T-cell (primary cell): ENCODE data around the gene ANKS4B. TPM values are rescaled to one million over a fixed set of nuclear protein-coding genes. Genes with fewer than 3 reads are reported as not detected.

Experiments
- ATAC-seq, 4 experiments: fragments of 200-7000 bp in 3 of 4; fragments of 150-1000 bp in 1 of 4; cut with Tn5 transposase; replicated peaks in 1 of 4; 1 replicate in 3 of 4; 2 replicates in 1 of 4; pipeline ENCODE4 v1.10.0; 2021; ENCODE audit warnings: moderate library complexity in 3 of 4, mild to moderate bottlenecking in 2 of 4, moderate number of reproducible peaks in 1 of 4
- CTCF ChIA-PET, 2 donors: fragments of 300-600 bp; sonication (Branson Sonifier 250); formaldehyde crosslinking; loops; one replicate each; lab custom pipeline; 2022; ENCODE audit warnings: antibody characterized with exemption in 2 of 2; lab: Charles Lee
- POLR2A ChIA-PET, 2 donors: fragments of 300-600 bp; sonication (Branson Sonifier 250); formaldehyde crosslinking; loops; one replicate each; lab custom pipeline; 2022; ENCODE audit warnings: antibody characterized with exemption in 2 of 2; lab: Charles Lee
- DNase-seq, 35 experiments: peaks; one replicate each; pipeline versions ENCODE4 v3.0.0 to v3.0.0-alpha.2; 2013 to 2023
- H3K27ac ChIP-seq: one replicate; pipeline ENCODE4 v1.5.1; 2013; ENCODE audit warnings: low read length
- H3K27me3 ChIP-seq, 2 experiments: replicated peaks in 1 of 2; 1 replicate in 1 of 2; 2 replicates in 1 of 2; pipeline versions ENCODE4 v1.6.1 to v1.7.0; 2013; ENCODE audit warnings: low read length in 1 of 2, mixed read lengths in 1 of 2; ENCODE audit not compliant: control insufficient read depth in 2 of 2, insufficient read depth in 2 of 2; ENCODE audit errors: extremely low read depth in 1 of 2
- H3K36me3 ChIP-seq, 2 donors: 1 replicate in 1 of 2; 2 replicates in 1 of 2; pipeline versions ENCODE4 v1.6.1 to v1.7.0; 2013; ENCODE audit warnings: low read length in 1 of 2; ENCODE audit not compliant: control insufficient read depth in 2 of 2, insufficient read depth in 1 of 2; ENCODE audit errors: extremely low read depth in 1 of 2
- H3K4me1 ChIP-seq, 2 experiments: 1 replicate in 1 of 2; 2 replicates in 1 of 2; pipeline versions ENCODE4 v1.6.1 to v1.7.0; 2013; ENCODE audit warnings: low read length in 2 of 2, mixed read lengths in 1 of 2; ENCODE audit not compliant: insufficient read depth in 2 of 2, control insufficient read depth in 1 of 2; ENCODE audit errors: extremely low read depth in 1 of 2
- H3K4me3 ChIP-seq, 2 donors: 1 replicate in 1 of 2; 2 replicates in 1 of 2; pipeline versions ENCODE4 v1.5.1 to v1.7.0; 2013; ENCODE audit warnings: mild to moderate bottlenecking in 2 of 2, low read length in 1 of 2, moderate library complexity in 1 of 2; ENCODE audit not compliant: control insufficient read depth in 1 of 2; ENCODE audit errors: extremely low read depth in 1 of 2
- H3K9me3 ChIP-seq: 2 replicates; pipeline ENCODE4 v1.7.0; 2013
- H3K27ac Mint-ChIP-seq, 2 donors: one replicate each; pipeline ENCODE4 v1.8.0; 2020 to 2021; ENCODE audit warnings: mild to moderate bottlenecking in 2 of 2, mixed read lengths in 2 of 2
- H3K27me3 Mint-ChIP-seq, 2 donors: one replicate each; pipeline ENCODE4 v1.8.0; 2021 to 2022; ENCODE audit warnings: mixed read lengths in 2 of 2
- H3K36me3 Mint-ChIP-seq: one replicate; pipeline ENCODE4 v1.8.0; 2021; ENCODE audit warnings: mixed read lengths
- H3K4me1 Mint-ChIP-seq, 3 donors: one replicate each; pipeline ENCODE4 v1.8.0; 2020 to 2022; ENCODE audit warnings: mixed read lengths in 3 of 3, mild to moderate bottlenecking in 1 of 3
- H3K4me3 Mint-ChIP-seq, 3 donors: one replicate each; pipeline ENCODE4 v1.8.0; 2020 to 2022; ENCODE audit warnings: mild to moderate bottlenecking in 3 of 3, mixed read lengths in 3 of 3, moderate library complexity in 3 of 3
- H3K9me3 Mint-ChIP-seq, 3 donors: one replicate each; pipeline ENCODE4 v1.8.0; 2020 to 2022; ENCODE audit warnings: mixed read lengths in 3 of 3
- WGBS: methylation state at CpG from one replicate; pipeline ENCODE4 v1.1.5; 2013; ENCODE audit warnings: missing lambda C conversion rate; ENCODE audit not compliant: insufficient coverage; 5-methylcytosine and 5-hydroxymethylcytosine counted together
- total RNA-seq, 35 experiments: library from RNA in 6 of 35; stranded (reverse) in 6 of 35; fragments of 120-200 nt in 1 of 35; gene quantifications; one replicate each; pipeline versions ENCODE4 v1.2.1 to v1.2.4 and lab custom pipeline; 2013 to 2026

ANKS4B gene
- total RNA-seq, 5 donors from 2014 or later (not counting 1 experiment from before 2014, with no cell fraction given), result 0.06 to 0.09 TPM; not detected in 3

GRCh38 chr16:21302898-21303528, 69.5 kb downstream of the ANKS4B start:
- CTCF ChIA-PET, result no interaction called here
- H3K4me3 ChIP-seq, result no peak overlapping the region
- H3K9me3 Mint-ChIP-seq, result no peaks in the 10 kb centered on the region

More at GRCh38 chr16:21302898-21303528, 69.5 kb downstream of the ANKS4B start:
- H3K27me3 ChIP-seq, result peaks cover 0 to 15% of the 10 kb centered on the region in 2 experiments
- no CpG with 5 or more reads among the region's 4 CpGs for WGBS
- Mint-ChIP-seq H3K4me3 (no peak overlapping the region), H3K27me3 (peaks cover 4 to 17% of the 10 kb centered on the region in 2 donors), H3K4me1 (peaks cover 22 to 27% (median 27%) of the 10 kb centered on the region in 3 donors), H3K27ac (no peak overlapping the region), H3K36me3 (no peaks in the 10 kb centered on the region)
- no peaks in the 10 kb centered on the region for H3K9me3 ChIP-seq
- no peaks in the 10 kb centered on the region for H3K36me3 ChIP-seq
- no peak for DNase-seq
- POLR2A ChIA-PET, result no interaction called here
- ATAC-seq, result no peak
- no peak overlapping the region for H3K27ac ChIP-seq
- H3K4me1 ChIP-seq, result peaks cover 10 to 17% of the 10 kb centered on the region in 2 experiments

Other genes starting within 250 kb of the ANKS4B start
- gene DNAH3, start 82.9 kb upstream of the ANKS4B start, total RNA-seq, result not detected
- gene LDAF1, start 75.0 kb upstream of the ANKS4B start, total RNA-seq, result 10 to 100 TPM; 11.0 to 15.2 (median 12.7) TPM
- gene ZP2, start 22.1 kb upstream of the ANKS4B start, total RNA-seq, result not detected
- under 1 TPM in 2 of 5 donors, not detected in 3; 0.19 to 0.23 TPM for gene CRYM, start 44.6 kb downstream of the ANKS4B start, total RNA-seq